A172 (cell line): Measurements from ENCODE around the gene KIAA0825. TPM values are rescaled to one million over a fixed set of nuclear protein-coding genes. Genes with fewer than 3 reads are reported as not detected.

Experiments used
- DNase-seq: peaks from one replicate; pipeline ENCODE4 v3.0.0-alpha.2; 2015; ENCODE audit warnings: low spot score
- total RNA-seq: library from RNA; depleted of rRNA; stranded (reverse); fragments of >200 nt; shearing (Covaris generic); gene quantifications from 2 replicates; pipeline ENCODE4 v1.2.3, GENCODE V29; 2014; rRNA removed

The KIAA0825 gene, protein sequence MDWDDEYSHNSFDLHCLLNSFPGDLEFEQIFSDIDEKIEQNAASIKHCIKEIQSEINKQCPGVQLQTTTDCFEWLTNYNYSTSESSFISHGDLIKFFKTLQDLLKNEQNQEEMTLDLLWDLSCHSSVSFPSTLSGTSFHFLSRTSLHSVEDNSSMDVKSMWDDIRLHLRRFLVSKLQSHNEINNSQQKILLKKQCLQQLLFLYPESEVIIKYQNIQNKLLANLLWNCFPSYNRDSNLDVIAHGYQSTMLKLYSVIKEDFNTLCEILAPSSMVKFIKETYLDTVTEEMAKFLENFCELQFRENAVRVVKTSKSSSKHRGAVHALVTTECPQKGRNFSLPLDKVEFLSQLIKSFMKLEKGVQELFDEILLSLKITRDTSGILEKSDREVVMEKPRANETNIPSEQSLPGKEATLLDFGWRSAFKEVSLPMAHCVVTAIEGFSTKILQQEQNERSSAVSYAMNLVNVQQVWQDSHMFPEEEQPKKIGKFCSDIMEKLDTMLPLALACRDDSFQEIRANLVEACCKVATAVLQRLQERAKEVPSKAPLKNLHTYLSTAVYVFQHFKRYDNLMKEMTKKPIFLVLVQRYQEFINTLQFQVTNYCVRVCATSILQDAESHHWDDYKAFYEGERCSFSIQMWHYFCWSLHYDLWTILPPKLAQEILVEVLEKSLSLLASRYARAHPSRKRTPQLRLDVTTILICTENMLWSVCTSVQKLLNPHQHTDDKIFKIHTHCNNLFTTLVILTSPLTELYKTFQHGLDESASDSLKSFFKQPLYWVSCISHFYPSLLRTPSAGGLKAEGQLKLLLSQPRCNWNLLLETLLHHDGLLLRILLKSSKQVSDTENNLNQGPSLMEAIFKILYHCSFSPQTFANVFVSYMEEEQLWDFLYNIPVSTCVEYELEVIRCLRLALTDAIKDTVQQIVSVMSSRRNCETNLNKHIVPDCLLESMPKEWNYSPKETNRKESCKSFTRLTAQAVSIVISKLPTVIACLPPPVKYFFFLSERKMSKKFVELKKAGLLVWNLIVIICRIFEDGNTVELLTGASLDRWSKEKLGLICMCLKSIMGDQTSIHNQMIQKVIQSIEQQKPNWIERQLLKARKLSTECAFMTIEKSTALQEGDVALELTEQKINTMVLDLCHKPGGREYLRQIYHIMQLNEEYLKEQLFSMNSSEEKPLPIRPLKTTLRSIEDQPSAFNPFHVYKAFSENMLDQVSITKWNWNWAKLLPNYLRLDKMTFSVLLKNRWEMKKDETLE (N-terminal part only)
- total RNA-seq = 2.8 and 4.1 TPM in 2 replicates

- DNase-seq = peak; percentile 90
Observed at GRCh38 chr5:94618493-94619328, at the start of gene KIAA0825, which contains the start of gene SLF1. Gene KIAA0825 (minus strand): TSS chr5:94618604. CDS start chr5:94537126, 81,478 bp downstream. Gene SLF1 (plus strand): TSS chr5:94618669. CDS start chr5:94628811, 10,142 bp downstream.

DNA sequence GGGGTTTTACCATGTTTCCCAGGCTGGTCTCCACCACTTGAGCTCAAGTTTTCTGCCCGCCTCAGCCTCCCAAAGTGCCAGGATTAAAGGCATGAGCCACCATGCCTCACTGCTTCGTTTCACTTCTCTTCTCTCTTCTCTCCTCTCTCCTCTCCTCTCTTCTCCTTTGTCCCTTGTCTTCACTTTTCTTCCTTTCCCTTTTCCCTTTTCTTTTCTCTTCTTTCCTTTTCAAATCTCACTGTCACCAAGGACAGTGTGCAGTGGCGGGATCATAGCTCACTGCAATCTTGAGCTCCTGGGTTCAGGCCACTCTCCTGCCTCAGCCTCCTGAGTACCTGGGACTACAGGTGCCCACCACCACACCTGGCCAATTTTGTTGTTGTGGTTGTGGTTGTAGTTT is 49.5 kb upstream of the KIAA0825 start:
- no peak for DNase-seq

DNA sequence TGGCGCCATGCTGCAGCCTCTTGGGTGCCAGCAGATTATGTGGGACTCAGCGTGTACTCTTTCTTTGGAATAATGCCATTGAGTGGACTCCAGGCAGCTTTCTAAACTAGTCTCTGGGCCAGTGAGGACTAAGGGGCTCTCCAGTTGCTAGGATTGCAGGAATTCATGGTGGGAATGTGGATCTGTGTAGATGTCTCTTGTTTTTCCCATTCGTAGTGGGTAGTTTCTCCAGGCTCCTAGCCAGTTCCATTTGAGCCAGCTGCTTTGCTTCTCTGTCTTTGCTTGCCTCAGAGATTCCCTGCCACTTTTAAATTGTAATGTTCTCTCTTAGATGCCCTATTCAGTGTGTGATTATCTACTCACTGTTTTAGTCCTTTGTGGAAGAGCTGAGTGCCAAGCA is 42.7 kb upstream of the KIAA0825 start:
- no peak for DNase-seq

GRCh38 chr5:94660506-94660905 is 42.1 kb upstream of the KIAA0825 start:
- DNase-seq = no peak

DNA sequence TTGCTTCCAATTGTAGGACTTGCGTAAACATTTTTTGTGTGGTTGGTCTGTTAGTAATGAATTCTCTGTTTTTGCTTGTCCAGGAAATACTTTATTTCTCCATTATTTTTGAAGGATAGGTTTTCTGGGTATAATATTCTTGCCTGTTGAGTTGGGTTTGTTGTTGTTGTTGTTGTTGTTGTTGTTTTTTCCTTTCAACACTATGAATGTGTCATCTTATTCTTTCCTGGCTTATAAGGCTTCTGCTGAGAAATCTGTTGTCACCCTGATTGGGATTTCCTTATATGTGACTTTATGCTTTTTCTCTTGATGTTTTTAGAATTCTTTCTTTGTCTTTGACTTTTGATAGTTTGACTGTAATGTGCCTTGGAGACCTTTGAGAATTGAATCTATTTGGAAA is 39.9 kb upstream of the KIAA0825 start:
- no peak for DNase-seq

DNA sequence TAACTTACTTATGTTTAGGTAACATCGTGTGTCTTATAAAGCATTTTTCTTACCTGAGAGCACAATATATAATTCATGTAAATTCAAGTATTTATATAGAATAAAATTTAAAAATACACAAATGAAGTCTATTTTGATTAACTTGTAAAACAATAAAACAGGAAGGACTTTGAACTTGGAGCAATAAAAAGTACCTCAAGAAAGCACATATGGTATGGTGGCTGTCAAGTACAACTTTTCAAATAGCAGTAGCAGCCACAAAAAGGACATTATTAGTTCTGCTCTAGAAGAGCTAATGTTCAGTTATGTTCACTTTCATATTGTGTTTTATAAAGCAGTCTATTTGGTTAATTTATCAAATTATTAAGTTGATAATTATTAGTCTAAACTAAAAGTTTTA is 31.5 kb upstream of the KIAA0825 start:
- no peak for DNase-seq

DNA sequence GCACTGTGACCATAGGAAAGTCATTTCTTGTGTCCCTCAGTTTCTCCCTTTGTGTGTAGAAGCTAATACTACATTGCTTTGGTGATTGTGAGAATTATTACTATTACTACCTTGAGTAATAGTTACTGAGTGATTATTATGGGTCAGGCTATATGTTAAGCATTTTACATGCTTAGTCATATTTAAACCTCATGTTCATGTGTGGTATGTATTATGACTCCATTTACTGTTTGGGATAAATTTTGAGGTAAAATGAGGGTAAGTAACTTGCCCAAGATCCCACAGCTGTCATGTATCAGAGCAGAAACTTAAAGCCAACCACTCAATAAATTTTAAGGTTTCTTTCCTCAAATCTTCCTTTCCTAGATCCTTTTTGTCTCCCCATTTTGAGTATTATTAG is 28.4 kb upstream of the KIAA0825 start:
- no peak for DNase-seq

DNA sequence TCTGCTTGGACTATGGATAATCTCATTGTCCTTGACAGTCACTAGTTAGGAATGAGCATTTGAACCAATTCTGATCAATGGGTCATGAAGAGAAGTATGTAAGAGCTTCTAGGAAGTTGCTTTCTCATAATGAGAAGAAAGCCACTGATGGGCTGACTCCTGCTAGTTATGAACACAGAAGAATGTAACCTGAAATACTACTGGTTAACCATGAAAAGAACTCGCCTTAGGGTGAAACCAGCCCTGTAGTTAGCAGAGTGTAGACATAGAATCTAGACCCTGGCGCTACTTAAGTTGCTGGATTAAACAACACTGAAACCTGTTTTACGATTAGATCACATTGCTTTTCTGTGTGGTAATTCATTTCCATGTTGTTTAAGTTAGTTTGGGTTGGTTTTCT is 26.6 kb upstream of the KIAA0825 start:
- DNase-seq = no peak

- no peak for DNase-seq
Observed at GRCh38 chr5:94640176-94640575, 21.8 kb upstream of the KIAA0825 start.

- DNase-seq = no peak
Observed at GRCh38 chr5:94632024-94632423, 13.6 kb upstream of the KIAA0825 start.

- no peak for DNase-seq
Observed at GRCh38 chr5:94627191-94627590, 8.8 kb upstream of the KIAA0825 start.

DNA sequence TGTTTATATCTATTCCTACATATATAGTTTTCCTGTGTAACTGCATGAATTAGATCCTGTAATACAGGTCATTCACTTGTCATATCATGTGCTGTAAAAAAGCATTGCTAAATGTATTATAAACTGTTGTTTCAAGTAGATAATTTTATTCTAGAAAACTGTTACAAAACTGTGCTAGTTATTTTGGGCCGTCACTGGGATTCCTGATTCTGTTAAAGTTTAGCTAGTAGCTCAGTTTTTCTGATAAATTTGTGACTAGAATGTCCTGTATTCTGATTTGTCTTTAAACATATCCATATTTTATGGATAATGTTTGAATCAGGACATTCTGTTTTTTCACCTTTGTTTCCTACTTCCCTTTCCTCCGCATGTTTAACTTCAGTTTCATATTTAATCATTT is 5.5 kb upstream of the KIAA0825 start:
- DNase-seq = no peak

DNA sequence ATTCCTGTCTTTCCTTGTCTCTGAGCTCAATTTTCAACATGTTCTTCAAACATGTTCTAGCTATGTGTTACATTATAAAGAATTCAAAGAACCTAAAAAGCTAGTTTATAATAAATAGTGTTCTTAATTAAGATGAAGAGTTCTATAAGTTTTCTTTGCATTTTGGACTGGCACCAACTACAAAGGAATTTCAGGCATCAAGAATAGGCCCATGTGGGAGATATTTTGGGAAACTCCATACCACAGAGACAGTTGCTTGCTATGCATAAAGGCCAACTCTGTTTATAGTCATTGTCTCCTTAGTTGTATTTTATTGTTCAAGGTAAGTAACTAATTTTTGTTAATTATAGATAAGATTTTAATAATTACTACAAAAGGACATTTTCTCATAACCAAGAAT is 4.6 kb upstream of the KIAA0825 start:
- no peak for DNase-seq

DNA sequence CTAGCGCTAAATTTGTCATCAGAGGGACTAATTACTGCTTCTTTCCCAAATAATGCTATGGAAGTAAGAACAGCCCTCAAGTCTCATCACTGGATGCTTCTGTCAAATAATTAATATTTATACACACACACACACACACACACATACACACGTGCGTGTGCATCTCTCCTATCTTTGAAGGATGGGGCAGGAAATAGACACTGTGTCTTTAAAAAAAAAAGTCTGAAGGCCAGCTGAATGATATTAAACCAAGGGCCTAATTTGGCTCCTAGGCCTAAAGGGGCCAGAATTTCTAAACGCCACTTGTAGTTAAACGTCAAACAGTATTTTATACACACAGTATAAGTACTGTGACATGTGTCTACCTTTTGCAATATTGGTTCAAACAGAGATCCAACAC is 3.4 kb upstream of the KIAA0825 start:
- no peak for DNase-seq

GRCh38 chr5:94620256-94620655 is 1.9 kb upstream of the KIAA0825 start:
- no peak for DNase-seq

- peak; percentile 61 for DNase-seq
Observed at GRCh38 chr5:94618029-94618492, 343 bp downstream of the KIAA0825 start.

DNA sequence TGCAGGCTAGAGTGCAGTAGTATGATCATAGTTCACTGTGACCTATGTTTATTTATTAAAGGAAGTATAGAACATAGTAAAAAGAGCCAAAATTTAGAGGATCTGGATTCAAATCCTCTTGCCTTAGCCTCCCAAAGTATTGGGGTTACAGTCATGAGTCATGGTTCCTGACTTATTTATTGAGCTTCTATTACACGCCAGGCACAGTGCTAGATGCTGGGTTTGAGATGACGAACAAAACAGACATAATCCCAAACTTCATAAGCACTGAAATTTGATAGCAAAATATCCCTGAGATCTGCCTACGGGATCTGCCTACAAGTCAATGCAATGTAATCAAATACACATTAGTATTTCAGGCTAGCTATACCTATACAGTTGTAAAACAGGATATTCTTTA is 2.5 kb downstream of the KIAA0825 start:
- no peak for DNase-seq

DNA sequence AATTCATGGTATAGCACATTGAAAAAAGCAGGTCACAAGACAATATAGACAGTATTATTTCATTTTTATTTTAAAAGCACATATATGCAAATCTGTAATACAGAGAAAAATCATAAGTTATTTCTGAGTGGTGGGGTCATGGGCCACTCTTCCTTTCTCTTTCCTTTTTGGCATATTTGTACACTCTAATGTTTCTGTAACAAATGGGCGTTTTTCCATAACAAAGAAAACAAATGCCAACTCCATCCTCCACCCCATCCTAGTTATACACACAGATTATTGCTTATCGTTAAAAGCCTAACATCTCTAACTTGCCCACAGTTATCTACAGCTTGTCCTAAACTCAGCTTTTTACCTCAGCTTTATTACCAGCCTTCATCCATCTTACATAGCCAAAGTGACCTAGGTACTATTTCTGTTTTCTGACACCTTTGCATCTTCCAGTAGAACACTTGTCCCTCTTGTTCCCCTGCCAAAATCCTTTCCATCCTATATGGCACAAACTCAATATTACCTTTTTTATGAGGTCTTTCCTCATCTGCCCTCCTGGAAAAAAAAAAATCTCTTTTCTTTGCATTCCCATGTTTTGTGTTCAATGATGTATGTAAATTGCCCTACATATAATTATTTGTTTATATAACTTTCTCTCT is 4.1 kb downstream of the KIAA0825 start:
- DNase-seq = no peak

DNA sequence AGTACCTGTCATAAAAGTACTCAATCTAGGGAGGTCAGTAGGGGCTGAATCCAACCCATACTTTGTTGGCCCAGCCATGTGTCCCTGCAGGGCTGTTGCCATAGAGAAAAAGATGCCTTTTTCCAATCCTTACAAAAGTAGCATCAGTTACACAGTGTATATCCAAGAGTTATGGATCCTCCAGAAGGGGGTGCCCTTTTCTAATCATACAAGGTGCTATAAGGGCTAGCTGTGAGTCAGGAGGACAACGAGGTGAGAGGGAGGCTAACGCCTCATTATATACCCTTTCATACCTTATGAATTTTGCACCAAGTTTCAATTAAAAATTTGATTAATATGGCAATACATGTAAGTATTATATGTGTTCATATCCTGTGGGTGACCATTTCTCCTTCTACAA is 4.8 kb downstream of the KIAA0825 start:
- no peak for DNase-seq

- no peak for DNase-seq
Observed at GRCh38 chr5:94595281-94595840, 23.0 kb downstream of the KIAA0825 start.
